Measurements from ENCODE around the gene SORL1.
A peak's percentile ranks its signal among the peaks of the same experiment; 100 is the strongest.
"Not testable (repeated sequence)": the region's sequence is repeated elsewhere in the genome, so short reads cannot be mapped to it uniquely, and the experiment has no call there.

Gene SORL1

DNA sequence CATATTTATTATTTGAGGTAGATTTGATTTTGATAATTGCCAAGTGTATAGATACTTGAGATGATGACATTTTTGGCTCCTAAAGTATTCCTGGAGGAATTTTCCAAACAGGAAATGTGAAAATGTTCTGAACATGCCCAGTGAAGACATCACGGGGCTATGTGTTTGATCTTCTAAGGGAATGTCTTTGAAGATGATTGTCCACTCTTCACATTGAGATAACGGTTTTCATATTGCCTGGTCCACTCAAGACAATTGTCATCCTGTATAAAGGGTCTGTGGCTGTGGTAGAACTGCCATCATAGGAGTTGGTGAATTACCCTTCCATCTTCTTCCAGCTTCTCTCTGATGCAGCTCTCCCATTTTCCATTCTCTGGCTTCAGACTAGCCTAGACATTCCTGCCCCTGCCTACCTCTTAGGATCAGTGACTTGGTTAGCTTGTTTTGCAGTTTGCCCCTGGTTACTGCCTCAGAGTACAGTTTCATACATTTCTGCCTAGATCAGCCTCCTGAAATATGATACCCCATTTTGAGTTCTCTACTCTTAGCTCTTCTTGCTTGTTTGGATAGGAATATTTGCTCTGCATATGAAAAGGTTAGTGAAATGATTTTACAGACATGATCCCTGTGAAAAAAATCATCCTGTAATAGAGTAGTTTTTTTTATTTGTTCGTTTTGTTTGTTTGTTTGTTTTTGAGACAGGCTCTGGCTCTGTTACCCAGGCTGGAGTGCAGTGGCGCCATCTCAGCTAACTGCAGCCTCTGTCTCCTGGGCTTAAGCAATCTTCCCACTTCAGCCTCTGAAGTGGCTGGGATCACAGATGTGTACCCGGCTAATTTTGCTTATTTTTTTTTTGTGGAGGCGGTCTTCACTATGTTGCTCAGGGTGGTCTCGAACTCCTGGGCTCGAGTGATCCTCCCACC lies 112.0 kb downstream of the SORL1 start:
- no peak for DNase-seq

DNA sequence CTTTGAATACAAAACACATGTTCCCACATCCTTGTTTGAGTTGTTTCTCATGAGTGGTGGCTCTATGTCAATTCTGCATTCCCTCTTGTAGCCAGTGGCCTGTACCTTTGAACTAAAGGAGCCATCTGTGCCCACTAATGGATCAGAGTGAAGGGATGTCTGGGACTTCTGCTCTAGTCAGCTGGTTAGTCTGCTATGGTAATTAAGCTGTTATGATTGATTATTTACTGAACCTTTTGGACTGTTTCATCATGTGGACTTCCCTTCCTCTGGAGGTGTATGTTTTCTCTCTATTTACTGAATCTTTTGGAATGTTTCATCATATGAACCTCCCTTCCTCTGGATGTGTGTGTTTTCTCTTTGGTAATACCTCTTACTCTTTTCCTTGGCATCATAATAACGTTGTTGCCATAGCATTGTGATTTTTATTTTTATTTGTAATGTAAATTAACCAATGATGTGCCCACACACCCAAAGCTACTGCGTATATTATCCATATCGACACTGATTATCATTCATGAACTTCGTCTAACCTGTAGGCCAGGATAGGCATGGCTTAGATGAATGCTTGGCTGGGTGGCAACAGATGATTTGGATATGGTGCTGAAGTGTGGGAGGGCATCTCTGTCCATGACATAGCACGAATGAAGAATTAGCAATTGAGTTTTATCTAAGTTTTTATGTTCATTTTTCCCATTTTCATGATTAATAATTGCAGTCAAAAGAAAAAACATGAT lies 113.0 kb downstream of the SORL1 start:
- no peak for DNase-seq

DNA sequence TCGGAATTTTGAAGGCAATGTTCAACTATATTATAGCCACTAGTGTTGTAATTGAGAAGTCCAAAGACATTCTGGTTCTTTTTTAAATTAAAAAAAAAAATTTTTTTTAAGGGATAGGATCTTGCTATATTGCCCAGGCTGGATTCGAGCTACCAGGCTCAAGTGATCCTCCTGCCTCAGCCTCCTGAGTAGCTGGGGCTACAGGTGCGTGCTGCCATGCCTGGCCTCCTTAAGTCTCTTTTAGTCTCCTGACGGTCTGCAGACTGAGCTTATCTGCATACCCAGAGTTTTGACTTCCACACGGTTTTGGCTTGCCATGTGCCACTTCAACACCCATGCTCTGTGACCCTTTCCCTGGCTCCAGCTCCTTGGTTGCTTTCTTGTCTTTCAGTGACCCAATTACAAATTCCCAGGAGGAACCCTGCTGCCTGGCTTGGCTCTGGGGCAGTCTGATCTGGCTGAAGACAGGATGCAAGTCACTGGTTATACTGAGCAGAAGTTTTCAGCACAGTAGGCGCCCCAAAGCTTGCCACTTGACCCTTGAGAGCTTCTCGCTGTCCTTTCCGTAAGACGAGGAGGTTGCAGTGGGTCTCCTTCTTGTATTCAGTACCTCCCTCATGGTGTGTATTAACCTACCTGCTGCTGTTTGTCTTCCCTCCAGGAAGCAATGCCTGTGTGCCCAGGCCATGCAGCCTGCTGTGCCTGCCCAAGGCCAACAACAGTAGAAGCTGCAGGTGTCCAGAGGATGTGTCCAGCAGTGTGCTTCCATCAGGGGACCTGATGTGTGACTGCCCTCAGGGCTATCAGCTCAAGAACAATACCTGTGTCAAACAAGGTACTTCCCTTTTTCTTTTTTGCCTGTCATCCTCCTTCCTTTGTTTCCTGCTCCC lies 114.4 kb downstream of the SORL1 start:
- DNase-seq, result no peak

DNA sequence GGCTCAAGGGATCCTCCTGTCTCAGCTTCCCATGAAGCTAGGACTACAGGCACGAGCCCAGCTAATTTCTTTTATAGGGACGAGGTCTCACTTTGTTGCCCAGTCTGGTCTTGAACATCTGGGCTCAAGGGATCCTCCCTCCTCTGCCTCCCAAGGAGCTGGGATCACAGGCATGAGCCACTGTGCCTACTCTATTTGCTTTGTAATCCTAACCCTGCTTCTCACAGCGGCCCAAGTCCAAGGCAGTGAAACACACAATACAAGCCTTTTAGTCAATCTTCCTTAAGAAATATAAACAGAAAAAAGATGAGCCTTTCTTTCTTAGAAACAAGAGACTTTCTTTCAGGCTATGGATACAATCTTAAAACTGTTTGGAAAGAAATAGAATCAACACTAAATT lies 115.9 kb downstream of the SORL1 start:
- DNase-seq, result no peak

DNA sequence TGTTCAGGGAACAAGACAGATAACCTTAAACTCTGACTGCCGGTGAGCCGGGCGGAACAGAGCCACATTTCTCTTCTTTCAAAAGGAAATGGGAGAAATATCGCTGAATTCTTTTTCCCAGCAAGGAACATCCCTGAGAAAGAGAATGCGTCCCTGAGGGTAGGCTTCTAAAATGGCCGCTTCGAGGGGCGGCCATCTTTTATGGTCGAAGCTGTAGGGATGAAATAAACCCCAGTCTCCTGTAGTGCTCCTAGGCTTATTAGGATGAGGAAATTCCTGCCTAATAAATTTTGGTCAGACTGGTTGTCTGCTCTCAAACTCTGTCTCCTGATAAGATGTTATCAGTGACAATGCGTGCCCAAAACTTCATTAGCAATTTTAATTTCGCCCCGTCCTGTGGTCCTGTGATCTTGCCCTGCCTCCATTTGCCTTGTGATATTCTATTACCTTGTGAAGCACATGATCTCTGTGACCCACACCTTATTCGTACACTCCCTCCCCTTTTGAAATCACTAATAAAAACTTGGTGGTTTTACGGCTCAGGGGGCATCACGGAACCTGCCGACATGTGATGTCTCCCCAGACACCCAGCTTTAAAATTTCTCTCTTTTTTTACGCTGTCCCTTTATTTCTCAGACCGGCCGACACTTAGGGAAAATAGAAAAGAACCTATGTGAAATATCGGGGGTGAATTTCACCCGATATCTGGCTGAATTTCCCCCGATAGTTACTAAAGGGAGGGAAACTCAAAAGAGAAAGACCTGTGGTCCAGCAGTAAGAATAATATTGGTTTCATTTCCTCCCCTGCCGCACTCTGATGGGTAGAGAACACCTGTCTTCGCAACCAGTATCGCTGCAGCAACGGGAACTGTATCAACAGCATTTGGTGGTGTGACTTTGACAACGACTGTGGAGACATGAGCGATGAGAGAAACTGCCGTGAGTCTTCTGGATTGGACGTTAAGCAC lies 117.5 kb downstream of the SORL1 start:
- not testable (repeated sequence) for DNase-seq

DNA sequence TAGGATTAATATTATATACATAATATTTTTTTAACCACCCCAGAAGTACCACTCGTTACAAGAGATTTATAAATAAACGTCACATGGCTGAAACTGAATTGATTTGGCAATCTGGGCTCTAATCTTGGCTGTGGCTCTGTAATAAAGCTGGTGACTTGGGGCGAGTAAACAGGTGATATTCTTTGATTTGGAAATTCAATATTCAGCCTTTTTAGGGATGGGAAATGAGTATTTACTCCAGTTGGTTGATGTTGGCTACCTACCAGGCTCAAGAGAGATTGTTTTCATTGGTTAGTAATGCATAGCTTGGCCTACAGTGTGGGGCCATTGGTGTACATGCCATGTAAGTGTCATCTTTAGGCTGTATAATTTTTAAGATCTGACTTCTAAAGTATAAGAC lies 118.3 kb downstream of the SORL1 start:
- DNase-seq, result no peak

DNA sequence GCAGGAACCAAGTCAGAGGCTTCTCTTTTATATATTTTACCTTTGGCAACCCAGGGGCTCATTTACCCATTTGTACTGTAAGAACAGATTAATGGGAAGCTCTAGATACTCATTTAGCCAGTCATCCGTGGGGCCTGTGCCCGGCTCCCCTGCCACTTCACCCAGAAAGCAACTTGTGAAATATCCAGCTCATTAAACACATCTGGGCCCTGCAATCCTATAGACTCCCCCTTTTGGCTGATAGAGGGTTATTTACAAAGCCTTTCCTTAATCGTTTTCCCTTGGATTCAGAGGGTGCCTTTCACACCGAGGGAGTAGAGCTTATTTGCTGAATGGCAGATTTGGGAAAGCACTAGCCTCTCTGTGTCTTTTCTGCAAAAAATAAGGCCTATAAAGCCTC lies 119.4 kb downstream of the SORL1 start:
- no peak for DNase-seq

DNA sequence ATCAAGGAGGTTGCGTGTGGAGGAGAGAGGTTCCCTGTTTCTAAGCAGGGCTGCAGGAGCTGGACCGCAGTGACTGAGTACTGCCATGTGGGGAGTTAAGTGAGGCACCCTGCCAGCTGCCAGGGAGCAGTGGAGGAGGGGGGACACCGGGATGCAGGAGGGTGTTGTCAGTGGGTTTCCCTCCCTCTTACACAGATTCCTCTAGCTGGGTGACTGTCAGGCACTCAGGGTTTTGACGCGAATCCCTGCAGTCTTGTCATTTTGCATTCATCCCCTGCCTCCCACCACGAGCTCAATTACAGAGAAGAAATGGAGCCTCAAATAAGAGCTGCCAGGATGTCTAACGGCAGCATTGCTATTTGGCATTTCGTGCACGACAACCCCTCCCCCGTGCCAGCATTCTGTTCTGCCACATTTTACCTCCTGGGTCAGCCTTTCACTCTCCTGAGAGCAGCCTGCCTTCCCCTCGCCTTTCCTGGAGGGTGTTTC lies 120.5 kb downstream of the SORL1 start:
- DNase-seq, result no peak

DNA sequence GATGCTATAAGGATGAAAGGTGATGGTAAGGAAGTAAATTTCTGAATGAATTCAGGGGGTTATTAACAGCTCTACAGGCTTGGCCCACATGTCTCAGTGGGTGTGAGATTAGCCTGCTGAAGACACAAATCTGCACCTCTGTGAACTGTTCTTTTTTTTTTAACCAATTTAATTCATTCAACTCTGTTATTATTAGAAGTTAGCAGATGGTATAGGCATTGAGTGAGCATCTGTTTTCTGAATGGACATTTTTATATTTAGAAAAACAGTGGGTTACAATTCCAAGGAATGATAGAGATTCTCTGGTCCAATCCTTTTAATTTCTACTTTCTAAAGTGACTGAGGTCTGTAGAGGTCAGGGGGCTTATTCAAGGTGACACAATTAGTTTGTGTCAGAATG lies 122.7 kb downstream of the SORL1 start:
- DNase-seq, result no peak

DNA sequence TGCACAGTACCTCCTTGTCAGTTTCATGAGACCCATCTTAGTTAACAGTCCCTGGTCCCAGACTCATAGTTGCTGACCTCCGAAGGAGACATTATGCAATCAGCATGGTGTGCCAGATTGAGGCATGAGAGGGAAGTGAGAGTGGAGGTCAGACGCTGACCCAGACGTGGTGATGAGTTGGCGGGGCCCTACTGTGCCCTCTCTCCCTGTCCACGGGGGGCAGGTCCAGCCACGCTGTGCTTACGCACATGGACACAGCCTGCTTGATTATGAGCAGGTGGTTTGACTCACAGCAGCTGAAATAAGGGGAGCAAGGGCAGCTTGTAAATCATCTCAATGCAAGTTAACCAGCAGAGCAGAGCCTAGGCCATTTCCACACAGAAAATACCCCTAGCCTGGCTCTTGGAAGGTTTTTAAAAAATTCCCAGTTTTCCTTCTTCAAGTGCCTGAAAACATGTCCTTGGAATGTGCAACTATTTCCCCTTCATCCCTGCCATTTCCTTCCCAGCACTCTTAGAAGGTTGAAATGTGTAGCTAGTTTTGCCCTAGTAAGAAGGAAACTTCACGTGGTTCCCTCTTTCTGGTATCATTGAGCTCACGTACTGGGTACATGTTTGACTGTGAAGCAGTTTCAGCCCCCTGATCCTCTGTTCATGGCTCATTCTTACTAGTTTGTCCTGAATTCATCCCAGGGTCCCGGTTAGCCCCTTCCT lies 123.3 kb downstream of the SORL1 start:
- peak; percentile 28 for DNase-seq

DNA sequence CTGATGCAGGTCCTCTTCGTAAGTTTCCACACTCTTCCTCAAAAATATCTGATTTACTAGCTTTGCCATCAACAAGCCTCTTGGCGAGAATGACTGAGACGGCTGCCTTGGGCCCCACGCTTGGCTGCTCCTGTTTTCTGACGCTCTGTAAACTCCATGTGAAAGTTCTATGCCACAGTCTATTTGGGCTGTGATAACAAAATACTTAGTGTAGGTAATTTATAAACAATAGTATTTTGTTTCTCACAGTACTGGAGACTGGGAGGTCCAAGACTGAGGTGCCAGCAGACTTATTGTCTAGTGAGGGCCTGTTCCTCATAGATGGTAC lies 123.8 kb downstream of the SORL1 start:
- DNase-seq, result no peak

DNA sequence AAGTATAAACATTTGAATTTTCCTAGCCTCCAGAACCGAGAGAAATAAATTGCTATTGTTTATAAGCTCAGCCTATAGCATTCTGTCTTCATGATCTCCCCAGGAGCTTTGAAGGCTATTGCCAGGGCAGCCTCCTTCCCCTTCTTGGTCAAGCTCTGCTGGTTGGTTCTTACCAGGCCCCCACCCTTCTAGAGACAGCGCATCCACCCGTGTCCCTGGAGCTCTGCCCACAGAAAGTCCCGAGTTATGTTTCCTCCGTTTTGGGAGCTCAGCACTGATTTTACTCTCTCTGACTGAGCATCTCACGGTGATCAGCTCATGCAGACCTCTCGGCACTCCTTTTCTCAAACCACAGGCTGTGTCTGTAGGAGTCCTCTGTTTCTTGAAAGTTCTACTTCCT lies 124.4 kb downstream of the SORL1 start:
- no peak for DNase-seq

DNA sequence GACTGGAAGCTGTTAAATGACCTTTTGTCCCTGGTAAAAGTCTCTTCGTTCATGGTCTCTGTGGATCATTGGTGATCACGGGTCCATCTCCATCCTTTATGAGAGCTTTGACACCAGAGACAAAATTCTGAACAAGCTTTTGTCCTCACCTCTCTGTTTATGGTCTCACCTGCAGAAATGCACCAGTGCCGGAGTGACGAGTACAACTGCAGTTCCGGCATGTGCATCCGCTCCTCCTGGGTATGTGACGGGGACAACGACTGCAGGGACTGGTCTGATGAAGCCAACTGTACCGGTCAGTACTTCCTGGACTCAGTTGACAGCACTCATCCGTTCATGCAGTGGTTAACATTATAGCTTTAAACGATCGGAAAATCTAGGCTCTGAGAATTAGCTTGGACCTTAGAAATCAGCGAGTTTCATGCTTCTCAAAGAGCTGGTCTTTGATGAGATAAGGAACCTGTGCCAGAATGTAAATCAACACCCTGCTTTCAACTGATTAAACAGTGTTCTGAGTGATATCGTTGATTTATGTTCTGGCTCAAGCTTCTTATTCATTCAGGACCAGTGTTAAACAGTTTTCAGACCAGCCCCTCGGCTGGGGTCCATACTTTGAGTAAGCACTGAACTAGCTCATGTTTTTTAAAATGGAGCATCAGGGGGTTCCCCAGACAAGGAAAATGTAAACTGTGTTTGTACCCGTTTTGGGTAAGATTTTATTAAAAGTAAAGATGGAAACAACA lies 125.2 kb downstream of the SORL1 start:
- DNase-seq, result no peak

DNA sequence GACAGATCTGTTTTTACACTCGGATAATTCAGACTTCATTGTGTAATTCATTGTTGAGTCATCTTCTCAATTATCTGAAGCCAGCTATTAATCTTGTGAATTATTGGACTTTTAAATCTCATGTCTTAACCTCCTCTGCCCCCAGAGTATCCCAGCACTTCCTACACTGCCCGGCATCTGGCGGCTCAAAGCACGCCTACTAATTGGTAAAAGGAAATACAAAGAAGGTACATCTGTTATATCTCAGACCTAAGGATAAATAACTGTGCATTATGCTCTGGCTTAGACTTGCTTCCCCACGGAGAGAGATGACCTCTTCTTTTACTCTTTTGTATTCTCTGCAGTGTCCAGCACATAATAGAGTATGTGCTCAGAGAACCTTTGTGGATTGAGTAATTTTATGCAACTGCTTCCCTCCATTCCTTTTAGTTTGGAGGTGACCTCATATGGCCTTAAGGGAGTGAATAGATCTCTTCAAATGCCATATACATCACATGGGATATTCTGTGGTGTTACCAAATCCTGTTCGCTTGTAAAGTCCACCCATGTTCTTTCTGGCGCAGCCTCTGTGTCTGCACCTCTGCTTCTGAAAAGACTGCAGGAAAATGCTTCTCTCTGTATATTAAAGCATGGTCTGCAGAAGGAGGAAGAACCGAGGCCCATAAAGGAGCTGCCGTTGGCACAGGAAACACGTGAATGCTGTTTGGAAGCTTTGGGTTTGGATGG lies 126.3 kb downstream of the SORL1 start:
- no peak for DNase-seq

DNA sequence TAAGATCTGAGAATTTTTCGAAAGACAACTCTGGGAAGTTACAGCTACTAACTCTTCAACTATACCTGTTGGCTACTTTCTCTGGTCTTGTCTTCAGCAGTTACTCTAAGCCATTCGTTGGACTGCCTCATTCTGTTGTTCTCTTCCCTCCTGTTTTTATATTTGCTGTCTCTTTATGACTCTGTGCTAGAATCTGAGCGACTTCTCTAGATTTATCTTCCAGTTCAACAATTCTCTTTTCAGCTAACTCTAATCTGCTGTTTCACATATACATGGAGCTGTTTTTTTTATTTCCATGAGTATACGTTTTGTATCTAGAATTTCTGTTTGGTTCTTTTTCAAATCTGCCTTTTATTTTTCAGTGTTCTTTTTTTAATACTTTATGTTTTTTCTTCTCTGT lies 128.0 kb downstream of the SORL1 start:
- DNase-seq, result no peak

DNA sequence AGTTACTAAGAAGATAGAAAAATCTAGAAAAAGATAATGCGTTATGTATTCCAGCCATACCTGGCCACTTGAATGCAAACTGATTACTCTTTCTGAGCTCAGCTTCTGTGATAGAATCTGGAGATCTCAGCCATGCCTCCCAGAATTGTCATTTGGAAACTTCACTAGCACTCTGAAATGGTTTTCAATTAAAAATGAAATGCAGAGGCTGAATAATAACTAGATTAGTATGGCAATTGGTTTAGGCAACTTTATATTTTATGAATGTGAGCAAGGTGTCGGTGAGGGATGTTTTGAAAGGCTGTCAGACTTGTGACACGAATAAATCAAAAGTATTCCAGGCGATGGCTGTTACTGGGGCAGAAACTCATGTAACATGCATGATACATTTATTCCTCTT lies 129.5 kb downstream of the SORL1 start:
- DNase-seq, result no peak

DNA sequence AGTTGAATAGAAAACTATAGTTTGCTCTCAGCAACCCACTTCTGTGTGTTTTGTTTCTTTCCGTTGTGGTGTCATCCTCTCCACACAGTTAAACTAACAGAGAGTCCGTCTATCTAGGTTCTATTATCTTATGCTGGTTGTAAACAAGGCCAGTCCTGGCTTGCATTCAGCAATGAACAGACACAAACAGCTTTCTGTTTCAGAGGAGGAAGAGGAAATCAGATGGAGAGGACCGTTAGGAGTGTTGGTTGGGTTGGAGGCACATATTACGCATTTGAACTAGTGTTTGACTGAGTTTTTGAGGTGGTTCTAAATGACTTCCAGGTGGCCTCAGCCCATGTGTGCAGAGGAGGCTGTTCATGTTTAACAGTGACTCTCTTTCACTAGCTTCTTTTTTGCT lies 130.2 kb downstream of the SORL1 start:
- no peak for DNase-seq

DNA sequence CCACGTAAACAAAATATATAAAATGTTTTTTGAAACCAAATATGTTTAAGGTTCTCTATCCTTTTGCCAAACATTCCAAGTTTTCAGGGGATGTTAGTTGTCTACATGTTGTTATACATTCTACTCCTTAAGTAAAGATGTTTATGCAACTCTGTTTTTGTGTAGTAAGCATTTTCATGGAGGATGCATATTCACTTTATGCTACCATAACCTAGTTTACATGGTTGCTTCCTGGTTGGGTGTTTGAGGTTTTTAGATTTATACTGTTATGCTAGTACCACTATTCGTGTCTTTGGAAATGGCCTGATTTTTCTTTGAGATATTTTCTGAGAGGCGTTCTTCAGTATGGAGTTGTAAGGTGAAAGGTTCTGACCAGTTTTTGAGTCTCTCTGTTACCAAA lies 131.7 kb downstream of the SORL1 start:
- DNase-seq, result no peak

DNA sequence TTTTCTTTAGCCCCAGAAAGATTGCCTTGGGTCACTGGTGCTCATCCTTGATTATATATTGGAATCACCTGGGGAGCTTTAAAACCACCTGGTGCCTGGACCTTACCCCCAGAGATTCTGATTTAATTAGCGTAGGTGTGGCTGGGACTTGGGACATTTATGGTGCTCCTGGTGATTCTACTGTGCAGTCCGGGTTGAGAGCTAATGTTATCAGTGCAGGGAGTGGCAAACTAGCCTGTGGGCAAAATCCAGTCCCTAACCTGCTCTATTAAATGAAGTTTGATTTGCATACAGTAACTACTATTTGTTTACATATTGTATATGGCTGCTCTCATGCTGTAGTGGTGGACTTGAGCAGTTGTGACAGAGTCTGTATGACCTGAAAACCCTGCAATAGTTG lies 134.6 kb downstream of the SORL1 start:
- DNase-seq, result no peak

DNA sequence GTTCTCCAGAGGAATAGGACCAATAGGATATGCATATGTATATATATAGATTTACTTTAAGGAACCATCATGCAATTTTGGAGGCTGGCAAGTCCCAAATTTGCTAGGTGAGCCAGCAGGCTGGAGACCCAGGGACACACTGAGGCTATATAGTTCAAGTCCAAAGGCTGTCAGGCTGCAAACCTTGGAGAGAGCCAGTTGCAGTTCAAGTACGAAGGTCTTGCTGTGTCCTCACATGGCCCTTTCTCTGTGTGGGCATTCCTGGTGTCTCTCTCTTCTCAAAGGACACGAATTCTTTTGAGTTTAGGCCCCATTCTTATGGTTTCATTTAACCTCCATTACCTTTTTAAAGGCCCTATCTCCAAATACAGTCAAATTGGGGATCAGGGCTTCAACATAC lies 135.1 kb downstream of the SORL1 start:
- no peak for DNase-seq

Measured in EL (cell line).